WTC11 (cell line): ENCODE data around the gene UGT1A5.

ENCODE experiments used
- CTCF ChIP-seq: fragments of 200-600 bp; IDR thresholded peaks from 2 replicates; pipeline ENCODE4 v1.8.0; 2022; ENCODE audit warnings: antibody characterized with exemption
- IRF2 ChIP-seq: sonication (generic); formaldehyde crosslinking; IDR thresholded peaks from 2 replicates; pipeline ENCODE4 v1.8.0; 2022; ENCODE audit warnings: low read depth, missing genetic modification reagents, borderline replicate concordance
- TF ChIP-seq, protein P1 (sequence below): sonication (generic); formaldehyde crosslinking; IDR thresholded peaks from 2 replicates; pipeline ENCODE4 v1.8.0; 2022; ENCODE audit warnings: mild to moderate bottlenecking, missing genetic modification reagents

DNA sequence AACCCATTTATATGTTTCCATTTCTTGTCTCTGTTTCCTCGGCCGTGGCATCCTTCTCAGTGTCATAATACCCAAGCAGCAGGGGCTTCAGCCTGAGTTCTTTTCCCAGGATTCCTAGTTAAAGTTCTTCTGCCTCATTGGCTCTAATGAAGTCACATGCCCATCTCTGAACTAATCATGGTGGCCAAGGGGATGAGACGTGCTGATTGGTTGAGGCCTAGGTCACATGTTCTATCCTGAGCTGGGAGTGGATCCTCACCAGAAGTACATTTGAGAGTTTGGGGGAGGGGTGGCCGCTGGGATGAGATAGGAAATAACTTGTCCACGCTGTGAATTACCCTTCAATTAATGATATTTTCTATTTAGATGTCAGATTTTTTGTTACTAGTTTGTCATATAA lies 3.8 kb upstream of the UGT1A5 start:
- TF ChIP-seq CTCF (no peak), IRF2 (CRISPR knock-in tag) (no peak)
- TF ChIP-seq, protein P1, sequence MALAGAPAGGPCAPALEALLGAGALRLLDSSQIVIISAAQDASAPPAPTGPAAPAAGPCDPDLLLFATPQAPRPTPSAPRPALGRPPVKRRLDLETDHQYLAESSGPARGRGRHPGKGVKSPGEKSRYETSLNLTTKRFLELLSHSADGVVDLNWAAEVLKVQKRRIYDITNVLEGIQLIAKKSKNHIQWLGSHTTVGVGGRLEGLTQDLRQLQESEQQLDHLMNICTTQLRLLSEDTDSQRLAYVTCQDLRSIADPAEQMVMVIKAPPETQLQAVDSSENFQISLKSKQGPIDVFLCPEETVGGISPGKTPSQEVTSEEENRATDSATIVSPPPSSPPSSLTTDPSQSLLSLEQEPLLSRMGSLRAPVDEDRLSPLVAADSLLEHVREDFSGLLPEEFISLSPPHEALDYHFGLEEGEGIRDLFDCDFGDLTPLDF (CRISPR knock-in tag): no peak
